GM18909 (cell line): ENCODE results near the gene SIK3.

Experiments
- ATAC-seq: cut with Tn5 transposase; IDR thresholded peaks from one replicate; pipeline ENCODE4 v1.9.1; 2021; ENCODE audit warnings: mild to moderate bottlenecking; ENCODE audit not compliant: unreplicated experiment, poor library complexity

SIK3 gene

GRCh38 chr11:116936754-116937446 is 161.3 kb downstream of the SIK3 start:
- ATAC-seq: no peak

- no peak for ATAC-seq
Observed at GRCh38 chr11:116935514-116935913, 162.7 kb downstream of the SIK3 start.

GRCh38 chr11:116935089-116935488 is 163.1 kb downstream of the SIK3 start:
- ATAC-seq: no peak

GRCh38 chr11:116933961-116934360 is 164.3 kb downstream of the SIK3 start:
- ATAC-seq: no peak

- no peak for ATAC-seq
Observed at GRCh38 chr11:116932181-116932580, 166.0 kb downstream of the SIK3 start.

GRCh38 chr11:116931206-116931953 is 166.8 kb downstream of the SIK3 start:
- no peak for ATAC-seq

- ATAC-seq: no peak
Observed at GRCh38 chr11:116930586-116930985, 167.6 kb downstream of the SIK3 start.

- ATAC-seq: no peak
Observed at GRCh38 chr11:116930177-116930576, 168.1 kb downstream of the SIK3 start.

- ATAC-seq: no peak
Observed at GRCh38 chr11:116929414-116930090, 168.7 kb downstream of the SIK3 start.

- no peak for ATAC-seq
Observed at GRCh38 chr11:116928845-116929244, 169.4 kb downstream of the SIK3 start.

GRCh38 chr11:116928102-116928777 is 170.0 kb downstream of the SIK3 start:
- ATAC-seq: peak; percentile 75

GRCh38 chr11:116927163-116927974 is 170.9 kb downstream of the SIK3 start:
- ATAC-seq: no peak

GRCh38 chr11:116925050-116925449 is 173.2 kb downstream of the SIK3 start:
- ATAC-seq: no peak

- ATAC-seq: no peak
Observed at GRCh38 chr11:116918925-116919655, 179.1 kb downstream of the SIK3 start.

GRCh38 chr11:116917632-116918031 is 180.6 kb downstream of the SIK3 start:
- no peak for ATAC-seq

- no peak for ATAC-seq
Observed at GRCh38 chr11:116916886-116917285, 181.3 kb downstream of the SIK3 start.

- ATAC-seq: no peak
Observed at GRCh38 chr11:116916052-116916451, 182.2 kb downstream of the SIK3 start.

- ATAC-seq: no peak
Observed at GRCh38 chr11:116913000-116913399, 185.2 kb downstream of the SIK3 start.
